Hair follicle dermal papilla cell (primary cell): ENCODE data around the gene PACRG. TPM values are rescaled to one million over a fixed set of nuclear protein-coding genes. Genes with fewer than 3 reads are reported as not detected.

Source experiments
- small RNA-seq: library from RNA; depleted of rRNA; stranded (forward); fragments of <200 nt; gene quantifications from one replicate; pipeline ENCODE3, GENCODE V24; 2012
- total RNA-seq: library from RNA; depleted of rRNA; stranded (reverse); fragments of >200 nt; gene quantifications from 2 replicates; pipeline ENCODE4 v1.2.3, GENCODE V29; 2012

The PACRG gene
- total RNA-seq: 0.24 and 1.6 TPM in 2 replicates

DNA sequence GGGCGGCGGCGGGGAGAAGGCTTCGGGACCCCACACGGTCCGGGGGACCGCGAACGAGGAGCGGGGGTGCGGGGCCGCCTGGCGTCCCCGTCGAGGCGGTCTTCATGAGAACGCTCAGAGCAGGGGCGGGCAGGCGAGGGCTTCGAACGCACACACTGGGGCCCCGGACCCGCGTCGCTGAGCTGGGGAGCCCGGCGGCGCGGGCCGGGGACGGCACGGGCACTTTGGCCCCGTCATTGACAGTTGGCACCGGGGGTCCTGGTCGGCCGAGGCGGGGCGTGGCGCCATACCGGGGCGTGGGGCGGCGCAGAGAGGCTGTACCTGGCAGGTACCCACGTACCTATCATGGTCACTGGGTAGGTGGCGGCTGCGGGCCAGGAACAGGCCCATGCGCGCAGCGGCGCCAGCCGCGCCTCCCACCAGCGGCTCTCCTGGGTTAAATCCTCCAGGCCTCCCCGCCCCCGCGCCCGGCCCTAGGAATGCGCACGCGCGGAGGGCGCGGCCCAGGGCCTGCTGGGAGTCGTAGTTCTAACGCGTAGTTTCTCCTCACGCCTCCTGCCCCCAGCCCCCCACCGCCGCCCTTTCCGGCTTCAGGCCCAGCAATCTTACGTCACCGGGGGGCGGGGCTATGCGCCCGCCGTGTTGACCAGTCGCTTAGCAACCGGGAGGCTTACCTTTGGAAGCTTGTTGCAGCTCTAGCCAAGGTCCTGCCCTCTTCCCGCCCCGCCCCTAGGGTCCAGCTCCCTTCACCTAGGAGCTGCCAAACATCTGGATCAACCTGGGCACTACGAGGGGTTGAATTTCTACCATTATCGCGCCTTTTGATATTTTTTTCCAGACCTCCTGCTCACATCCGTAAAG lies at the start of gene PACRG, which contains the start of gene PRKN:
TSS of gene PACRG (plus strand) at position 653 of the 861 bp plus-strand sequence.
TSS of gene PRKN (minus strand) at position 445 of the 861 bp plus-strand sequence.

Small RNAs within 50 kb of the gene (small RNA-seq; reads per million reads assigned to genes)
- gene AL031121.1 (not detected), gene AL590286.1 (not detected)

Other genes with a start within 250 kb of the PACRG start
- 6.3 and 6.9 TPM in 2 replicates for gene PRKN, start 208 bp upstream of the PACRG start, total RNA-seq